ENCODE measurements around the gene RHOJ. TPM values are rescaled to one million over a fixed set of nuclear protein-coding genes. Genes with fewer than 3 reads are reported as not detected.
"Not testable (repeated sequence)": the region's sequence is repeated elsewhere in the genome, so short reads cannot be mapped to it uniquely, and the experiment has no call there.

RHOJ gene
- polyA plus RNA-seq (2013, experiment 1 of 4): 1.2 TPM
- polyA plus RNA-seq (2013, experiment 2 of 4): 0.71 TPM
- polyA plus RNA-seq (2013, experiment 3 of 4): 0.91 TPM
- polyA plus RNA-seq (2013, experiment 4 of 4): 1.3 TPM

DNA sequence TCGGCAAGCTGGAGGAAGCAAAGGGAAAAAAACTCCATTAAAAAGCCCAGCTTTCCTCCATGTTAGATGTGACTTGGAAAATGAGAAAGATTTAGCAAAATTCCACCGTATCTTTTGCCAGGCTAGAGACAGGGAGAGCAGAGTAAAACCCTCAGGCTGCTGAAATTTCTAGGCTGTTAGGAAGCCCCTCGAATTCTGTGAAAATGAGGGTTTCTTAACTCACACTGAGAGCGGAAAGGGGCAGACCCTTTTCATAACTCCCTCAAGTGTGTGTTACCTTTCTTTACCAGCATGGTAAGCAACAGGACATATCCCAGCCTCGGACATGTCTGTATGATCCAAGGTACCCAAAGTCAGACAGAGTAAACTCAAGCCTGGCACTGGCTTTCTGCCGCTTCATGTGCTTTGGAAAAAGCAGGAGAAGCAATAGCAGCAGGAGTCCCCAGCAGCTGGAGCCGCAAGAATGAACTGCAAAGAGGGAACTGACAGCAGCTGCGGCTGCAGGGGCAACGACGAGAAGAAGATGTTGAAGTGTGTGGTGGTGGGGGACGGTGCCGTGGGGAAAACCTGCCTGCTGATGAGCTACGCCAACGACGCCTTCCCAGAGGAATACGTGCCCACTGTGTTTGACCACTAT lies at the start of gene RHOJ:
RHOJ (plus strand) TSS at position 37 of the 637 bp plus-strand sequence; CDS start at position 464, 427 bp downstream.
- Histone ChIP-seq H3K9me3 (ENCODE audit: control insufficient read depth, low read length) (no peaks in the 10 kb centered on the region), H3K36me3 (ENCODE audit: control insufficient read depth, insufficient read depth, low read length) (no peaks in the 10 kb centered on the region), H3K4me1 (ENCODE audit: control insufficient read depth, insufficient read depth, low read length) (peaks cover 15% of the 10 kb centered on the region), H3K4me3 (ENCODE audit: insufficient read depth, low read depth, low read length) (peak within 1 kb of the TSS; percentile 8), H3K27ac (ENCODE audit: insufficient read depth, low read depth, low read length, poor library complexity, severe bottlenecking) (peak within 1 kb of the TSS; percentile 64), H3K27me3 (ENCODE audit: control insufficient read depth, insufficient read depth, low read length, poor library complexity, severe bottlenecking) (no peaks in the 10 kb centered on the region)
- 32 to 33% methylated on average over 16 of the region's 16 CpGs for WGBS, 2 experiments

DNA sequence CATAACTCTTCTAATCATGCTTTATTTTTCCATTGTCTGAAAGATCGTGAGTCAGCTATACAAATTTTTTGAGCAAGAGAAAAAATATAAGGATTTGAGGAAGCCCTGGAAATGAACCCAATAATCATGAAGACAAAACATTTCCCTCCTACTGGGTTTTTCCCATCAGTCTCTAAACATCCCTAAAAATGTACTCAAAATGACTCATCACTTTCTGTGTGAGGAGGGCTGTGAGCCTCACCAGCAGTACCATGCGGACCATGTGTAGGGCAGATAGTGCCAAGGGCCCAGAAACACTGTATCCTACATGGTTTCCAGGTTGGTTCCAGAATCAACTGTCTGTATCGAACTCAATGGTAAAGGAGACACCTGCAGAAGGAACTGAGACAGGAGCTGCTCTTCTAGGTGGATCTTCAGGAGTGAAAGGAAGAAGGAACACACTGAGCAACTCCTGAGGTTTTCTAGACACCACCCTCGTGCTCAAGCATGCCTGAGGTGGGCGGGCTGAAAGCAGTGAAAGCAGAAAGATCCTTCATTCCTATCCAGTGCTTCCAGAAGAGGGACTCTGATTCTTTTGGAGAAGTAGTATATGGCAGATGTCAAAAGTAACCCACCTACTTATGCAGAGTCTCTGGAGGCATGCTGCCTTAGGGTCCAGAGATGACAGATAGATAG lies 48.6 kb upstream of the RHOJ start:
- WGBS, 2 experiments: 89 to 90% methylated on average over 4 to 5 of the region's 5 CpGs
- Histone ChIP-seq H3K27ac (ENCODE audit: insufficient read depth, low read depth, low read length, poor library complexity, severe bottlenecking) (no peak overlapping the region), H3K27me3 (ENCODE audit: control insufficient read depth, insufficient read depth, low read length, poor library complexity, severe bottlenecking) (no peaks in the 10 kb centered on the region), H3K4me1 (ENCODE audit: control insufficient read depth, insufficient read depth, low read length) (no peaks in the 10 kb centered on the region), H3K4me3 (ENCODE audit: insufficient read depth, low read depth, low read length) (no peak overlapping the region), H3K36me3 (ENCODE audit: control insufficient read depth, insufficient read depth, low read length) (no peaks in the 10 kb centered on the region), H3K9me3 (ENCODE audit: control insufficient read depth, low read length) (no peaks in the 10 kb centered on the region)

DNA sequence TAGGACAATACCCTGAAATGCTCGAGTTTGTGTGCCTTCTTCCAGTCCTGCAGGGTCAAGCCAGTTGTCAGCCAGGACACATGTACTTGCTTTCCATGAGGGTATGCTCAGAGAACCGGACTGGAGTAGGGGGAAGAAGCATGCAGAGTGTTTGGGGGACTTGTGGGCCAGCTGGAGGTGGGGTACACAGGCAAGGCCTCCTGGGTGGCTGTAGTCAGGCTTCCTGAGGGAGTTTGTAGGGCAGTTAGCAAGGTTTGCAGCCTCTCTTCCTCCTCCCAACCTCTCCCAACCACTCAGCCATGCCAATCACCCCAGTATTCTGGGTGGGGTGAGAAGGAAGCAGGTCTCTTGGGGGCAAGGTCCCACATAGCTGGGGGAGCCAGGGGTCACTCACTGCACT lies 47.0 kb upstream of the RHOJ start:
- Histone ChIP-seq H3K27ac (ENCODE audit: insufficient read depth, low read depth, low read length, poor library complexity, severe bottlenecking) (no peak overlapping the region), H3K27me3 (ENCODE audit: control insufficient read depth, insufficient read depth, low read length, poor library complexity, severe bottlenecking) (no peaks in the 10 kb centered on the region), H3K36me3 (ENCODE audit: control insufficient read depth, insufficient read depth, low read length) (no peaks in the 10 kb centered on the region), H3K9me3 (ENCODE audit: control insufficient read depth, low read length) (no peaks in the 10 kb centered on the region), H3K4me3 (ENCODE audit: insufficient read depth, low read depth, low read length) (no peak overlapping the region), H3K4me1 (ENCODE audit: control insufficient read depth, insufficient read depth, low read length) (no peaks in the 10 kb centered on the region)
- 86 to 89% methylated on average over 2 of the region's 2 CpGs for WGBS, 2 experiments

GRCh38 chr14:63163306-63163705 lies 40.9 kb upstream of the RHOJ start:
- H3K4me3 ChIP-seq (ENCODE audit: insufficient read depth, low read depth, low read length): no peak overlapping the region
- no peaks in the 10 kb centered on the region for H3K9me3 ChIP-seq (ENCODE audit: control insufficient read depth, low read length)
- no peaks in the 10 kb centered on the region for H3K27me3 ChIP-seq (ENCODE audit: control insufficient read depth, insufficient read depth, low read length, poor library complexity, severe bottlenecking)
- no peak overlapping the region for H3K27ac ChIP-seq (ENCODE audit: insufficient read depth, low read depth, low read length, poor library complexity, severe bottlenecking)
- no peaks in the 10 kb centered on the region for H3K4me1 ChIP-seq (ENCODE audit: control insufficient read depth, insufficient read depth, low read length)
- WGBS, 2 experiments: 92 to 95% methylated on average over 1 of the region's 1 CpG
- H3K36me3 ChIP-seq (ENCODE audit: control insufficient read depth, insufficient read depth, low read length): no peaks in the 10 kb centered on the region

GRCh38 chr14:63164108-63164683 lies 40.0 kb upstream of the RHOJ start:
- WGBS, 2 experiments: 93% methylated on average over 2 of the region's 2 CpGs
- H3K9me3 ChIP-seq (ENCODE audit: control insufficient read depth, low read length): no peaks in the 10 kb centered on the region
- H3K4me1 ChIP-seq (ENCODE audit: control insufficient read depth, insufficient read depth, low read length): no peaks in the 10 kb centered on the region
- H3K27me3 ChIP-seq (ENCODE audit: control insufficient read depth, insufficient read depth, low read length, poor library complexity, severe bottlenecking): no peaks in the 10 kb centered on the region
- H3K4me3 ChIP-seq (ENCODE audit: insufficient read depth, low read depth, low read length): no peak overlapping the region
- no peak overlapping the region for H3K27ac ChIP-seq (ENCODE audit: insufficient read depth, low read depth, low read length, poor library complexity, severe bottlenecking)
- no peaks in the 10 kb centered on the region for H3K36me3 ChIP-seq (ENCODE audit: control insufficient read depth, insufficient read depth, low read length)

- H3K4me3 ChIP-seq (ENCODE audit: insufficient read depth, low read depth, low read length); H3K27me3 ChIP-seq (ENCODE audit: control insufficient read depth, insufficient read depth, low read length, poor library complexity, severe bottlenecking); H3K9me3 ChIP-seq (ENCODE audit: control insufficient read depth, low read length); H3K4me1 ChIP-seq (ENCODE audit: control insufficient read depth, insufficient read depth, low read length); H3K36me3 ChIP-seq (ENCODE audit: control insufficient read depth, insufficient read depth, low read length); H3K27ac ChIP-seq (ENCODE audit: insufficient read depth, low read depth, low read length, poor library complexity, severe bottlenecking): not testable (repeated sequence)
- 89 to 96% methylated on average over 13 to 23 of the region's 23 CpGs for WGBS, 2 experiments
Measured at GRCh38 chr14:63165267-63165666, 39.0 kb upstream of the RHOJ start.

DNA sequence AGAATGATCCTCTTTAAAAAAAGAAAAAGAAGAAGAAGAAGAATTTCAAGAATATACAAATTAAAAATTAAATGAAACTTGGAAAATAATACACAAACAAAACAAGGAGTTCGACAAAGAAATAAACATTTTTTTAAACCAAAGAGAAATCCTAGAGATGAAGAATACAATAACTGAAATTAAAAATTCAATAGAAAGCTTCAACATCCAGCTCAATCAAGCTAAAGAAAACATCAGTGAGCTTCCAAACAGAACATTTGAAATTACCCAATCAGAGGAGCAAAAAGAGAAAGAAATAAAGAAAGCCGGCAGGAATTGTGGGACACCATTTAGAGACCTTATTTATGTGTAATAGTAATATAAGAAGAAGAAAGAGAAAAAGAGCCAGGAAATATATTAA lies 37.2 kb upstream of the RHOJ start:
- no peak overlapping the region for H3K4me3 ChIP-seq (ENCODE audit: insufficient read depth, low read depth, low read length)
- 86 to 98% methylated on average over 1 to 2 of the region's 2 CpGs for WGBS, 2 experiments
- no peaks in the 10 kb centered on the region for H3K4me1 ChIP-seq (ENCODE audit: control insufficient read depth, insufficient read depth, low read length)
- H3K36me3 ChIP-seq (ENCODE audit: control insufficient read depth, insufficient read depth, low read length): no peaks in the 10 kb centered on the region
- H3K9me3 ChIP-seq (ENCODE audit: control insufficient read depth, low read length): no peaks in the 10 kb centered on the region
- no peaks in the 10 kb centered on the region for H3K27me3 ChIP-seq (ENCODE audit: control insufficient read depth, insufficient read depth, low read length, poor library complexity, severe bottlenecking)
- no peak overlapping the region for H3K27ac ChIP-seq (ENCODE audit: insufficient read depth, low read depth, low read length, poor library complexity, severe bottlenecking)

DNA sequence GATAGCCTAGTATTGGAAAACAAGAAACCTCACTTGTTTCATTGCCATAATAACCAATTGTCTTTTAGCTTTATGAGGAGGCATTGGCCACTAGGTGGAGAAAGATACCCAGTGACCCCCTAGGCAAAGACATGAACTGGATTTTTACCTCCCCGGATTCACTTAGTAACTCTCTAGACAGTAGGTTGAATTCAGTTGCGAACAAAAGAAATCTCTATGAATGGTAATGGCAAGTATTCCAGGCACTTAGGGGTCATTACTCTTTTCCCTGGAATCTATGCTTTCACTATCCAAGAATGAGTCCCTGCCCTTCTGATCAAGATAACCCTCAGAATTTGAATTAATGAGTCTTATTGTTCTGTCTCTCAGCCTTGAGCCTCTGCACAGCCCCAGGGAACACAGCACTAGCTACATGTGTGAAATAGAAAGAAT lies 29.5 kb upstream of the RHOJ start:
- no peaks in the 10 kb centered on the region for H3K9me3 ChIP-seq (ENCODE audit: control insufficient read depth, low read length)
- no peaks in the 10 kb centered on the region for H3K27me3 ChIP-seq (ENCODE audit: control insufficient read depth, insufficient read depth, low read length, poor library complexity, severe bottlenecking)
- H3K4me3 ChIP-seq (ENCODE audit: insufficient read depth, low read depth, low read length): no peak overlapping the region
- no peak overlapping the region for H3K27ac ChIP-seq (ENCODE audit: insufficient read depth, low read depth, low read length, poor library complexity, severe bottlenecking)
- 37 to 45% methylated on average over 2 of the region's 2 CpGs for WGBS, 2 experiments
- H3K4me1 ChIP-seq (ENCODE audit: control insufficient read depth, insufficient read depth, low read length): no peaks in the 10 kb centered on the region
- H3K36me3 ChIP-seq (ENCODE audit: control insufficient read depth, insufficient read depth, low read length): no peaks in the 10 kb centered on the region

DNA sequence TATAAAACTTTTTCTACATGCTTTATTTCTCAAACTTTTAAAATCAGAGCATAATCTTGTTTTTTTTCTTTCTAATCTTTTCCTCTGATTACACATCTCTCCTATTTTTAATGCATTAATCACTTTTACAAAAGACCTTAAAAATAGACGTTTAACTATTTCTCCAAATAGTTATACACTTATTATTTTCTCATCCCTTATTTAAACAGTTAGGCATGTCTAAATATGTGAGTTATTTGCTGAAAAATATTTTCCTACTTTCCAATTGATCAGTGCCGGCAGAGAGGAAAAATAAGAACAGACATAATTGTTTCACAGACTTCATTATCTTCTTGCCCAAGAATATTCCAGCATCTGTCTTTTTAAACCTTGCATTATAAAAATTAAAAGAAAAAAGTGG lies 28.7 kb upstream of the RHOJ start:
- H3K27ac ChIP-seq (ENCODE audit: insufficient read depth, low read depth, low read length, poor library complexity, severe bottlenecking): no peak overlapping the region
- no peaks in the 10 kb centered on the region for H3K4me1 ChIP-seq (ENCODE audit: control insufficient read depth, insufficient read depth, low read length)
- H3K9me3 ChIP-seq (ENCODE audit: control insufficient read depth, low read length): no peaks in the 10 kb centered on the region
- H3K36me3 ChIP-seq (ENCODE audit: control insufficient read depth, insufficient read depth, low read length): no peaks in the 10 kb centered on the region
- no peak overlapping the region for H3K4me3 ChIP-seq (ENCODE audit: insufficient read depth, low read depth, low read length)
- WGBS, 2 experiments: 100% methylated on average over 1 to 2 of the region's 2 CpGs
- H3K27me3 ChIP-seq (ENCODE audit: control insufficient read depth, insufficient read depth, low read length, poor library complexity, severe bottlenecking): no peaks in the 10 kb centered on the region

DNA sequence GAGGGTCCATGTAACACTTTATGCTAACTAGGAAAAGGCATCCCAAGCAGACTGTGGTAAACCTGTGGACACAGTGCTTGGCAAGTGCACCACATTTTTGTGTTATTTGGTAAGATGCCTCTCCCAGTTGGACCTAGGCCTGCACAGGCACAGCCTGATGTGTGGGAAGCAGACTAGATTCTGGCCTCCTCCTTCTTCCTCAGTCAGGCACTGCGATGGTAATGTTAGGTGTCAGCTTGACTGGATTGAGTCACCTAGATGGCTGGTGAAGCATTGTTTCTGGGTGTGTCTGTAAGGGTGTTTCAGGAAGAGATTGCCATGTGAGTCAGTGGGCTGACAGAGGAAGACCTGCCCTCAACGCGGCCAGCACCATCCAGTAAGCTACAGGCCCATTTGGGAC lies 25.3 kb upstream of the RHOJ start:
- H3K36me3 ChIP-seq (ENCODE audit: control insufficient read depth, insufficient read depth, low read length): no peaks in the 10 kb centered on the region
- 96% methylated on average over 3 of the region's 3 CpGs for WGBS, 2 experiments
- no peak overlapping the region for H3K4me3 ChIP-seq (ENCODE audit: insufficient read depth, low read depth, low read length)
- no peaks in the 10 kb centered on the region for H3K27me3 ChIP-seq (ENCODE audit: control insufficient read depth, insufficient read depth, low read length, poor library complexity, severe bottlenecking)
- no peak overlapping the region for H3K27ac ChIP-seq (ENCODE audit: insufficient read depth, low read depth, low read length, poor library complexity, severe bottlenecking)
- H3K9me3 ChIP-seq (ENCODE audit: control insufficient read depth, low read length): no peaks in the 10 kb centered on the region
- H3K4me1 ChIP-seq (ENCODE audit: control insufficient read depth, insufficient read depth, low read length): no peaks in the 10 kb centered on the region
